HUDEP-2 (cell line): ENCODE results near the gene B2M.
"Not testable (repeated sequence)": the region's sequence is repeated elsewhere in the genome, so short reads cannot be mapped to it uniquely, and the experiment has no call there.

Experiments
- DNase-seq, 76 experiments: peaks; one replicate each; lab custom pipeline; 2025; ENCODE audit not compliant: unreplicated experiment in 76 of 76; lab: John Stamatoyannopoulos, UW

The B2M gene

DNA sequence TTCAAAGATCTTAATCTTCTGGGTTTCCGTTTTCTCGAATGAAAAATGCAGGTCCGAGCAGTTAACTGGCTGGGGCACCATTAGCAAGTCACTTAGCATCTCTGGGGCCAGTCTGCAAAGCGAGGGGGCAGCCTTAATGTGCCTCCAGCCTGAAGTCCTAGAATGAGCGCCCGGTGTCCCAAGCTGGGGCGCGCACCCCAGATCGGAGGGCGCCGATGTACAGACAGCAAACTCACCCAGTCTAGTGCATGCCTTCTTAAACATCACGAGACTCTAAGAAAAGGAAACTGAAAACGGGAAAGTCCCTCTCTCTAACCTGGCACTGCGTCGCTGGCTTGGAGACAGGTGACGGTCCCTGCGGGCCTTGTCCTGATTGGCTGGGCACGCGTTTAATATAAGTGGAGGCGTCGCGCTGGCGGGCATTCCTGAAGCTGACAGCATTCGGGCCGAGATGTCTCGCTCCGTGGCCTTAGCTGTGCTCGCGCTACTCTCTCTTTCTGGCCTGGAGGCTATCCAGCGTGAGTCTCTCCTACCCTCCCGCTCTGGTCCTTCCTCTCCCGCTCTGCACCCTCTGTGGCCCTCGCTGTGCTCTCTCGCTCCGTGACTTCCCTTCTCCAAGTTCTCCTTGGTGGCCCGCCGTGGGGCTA lies at the start of gene B2M, which contains the start of gene PATL2:
Gene B2M (plus strand): TSS at position 422 of the 647 bp plus-strand sequence. CDS start 30 bp downstream, at position 452.
Gene PATL2 (minus strand): TSS at position 228 of the 647 bp plus-strand sequence. CDS start 34,833 bp downstream, outside the sequence.
- peak; percentile 27 to 97 (median 91) for DNase-seq

- DNase-seq: no peak
Measured at GRCh38 chr15:44661576-44661975, 49.7 kb upstream of the B2M start.

DNA sequence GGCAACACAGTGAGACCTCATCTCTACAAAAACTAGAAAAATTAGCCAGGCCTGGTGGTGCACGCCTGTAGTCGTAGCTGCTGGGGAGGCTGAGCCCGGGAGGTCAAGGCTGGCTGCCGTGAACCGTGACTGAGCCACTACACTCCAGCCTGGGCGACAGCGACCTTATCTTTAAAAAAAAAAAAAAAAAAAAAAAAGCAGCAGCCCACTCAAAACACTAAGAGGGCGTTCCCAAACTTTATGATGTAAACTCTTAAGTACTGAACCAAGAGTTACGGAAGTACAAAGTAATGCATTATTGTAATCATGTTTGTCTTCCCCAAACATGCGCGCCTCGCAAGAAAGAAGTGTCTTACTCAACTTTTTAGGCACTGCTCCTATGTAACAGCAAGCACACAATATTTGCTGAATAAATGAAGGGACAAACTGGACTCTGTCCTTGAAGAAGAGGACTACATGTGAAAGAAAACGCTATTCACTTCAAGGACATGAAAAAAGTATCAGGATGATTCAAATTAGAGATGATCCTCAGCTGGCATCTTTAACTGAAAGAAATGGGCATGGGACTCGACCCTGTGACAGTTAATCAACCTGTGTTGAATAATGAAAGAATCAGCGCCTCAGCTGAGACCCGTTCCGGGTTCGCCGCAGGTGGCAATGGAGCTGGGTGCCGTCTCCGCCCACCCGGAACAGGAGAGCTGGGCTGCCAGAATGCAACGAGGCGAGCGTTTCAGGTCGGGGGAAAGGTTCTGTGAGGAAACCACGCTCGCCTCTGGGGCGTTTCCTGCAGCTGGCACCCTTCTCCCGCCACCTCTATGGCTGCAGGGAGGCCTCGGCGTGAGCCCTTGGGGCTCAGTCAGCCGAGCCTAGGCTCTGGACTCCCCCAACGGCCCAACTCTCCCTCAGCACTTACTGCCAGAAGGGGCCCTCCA lies 48.6 kb upstream of the B2M start:
- DNase-seq: peak in 67 of 76 experiments; percentile 11 to 69 (median 49)

- DNase-seq: peak; percentile 38 to 98 (median 95)
Measured at GRCh38 chr15:44663410-44664308, 47.7 kb upstream of the B2M start, which contains the start of gene SPG11. Gene SPG11, minus strand, starts transcription at chr15:44663662. Its CDS starts 15 bp downstream, at chr15:44663647.

DNA sequence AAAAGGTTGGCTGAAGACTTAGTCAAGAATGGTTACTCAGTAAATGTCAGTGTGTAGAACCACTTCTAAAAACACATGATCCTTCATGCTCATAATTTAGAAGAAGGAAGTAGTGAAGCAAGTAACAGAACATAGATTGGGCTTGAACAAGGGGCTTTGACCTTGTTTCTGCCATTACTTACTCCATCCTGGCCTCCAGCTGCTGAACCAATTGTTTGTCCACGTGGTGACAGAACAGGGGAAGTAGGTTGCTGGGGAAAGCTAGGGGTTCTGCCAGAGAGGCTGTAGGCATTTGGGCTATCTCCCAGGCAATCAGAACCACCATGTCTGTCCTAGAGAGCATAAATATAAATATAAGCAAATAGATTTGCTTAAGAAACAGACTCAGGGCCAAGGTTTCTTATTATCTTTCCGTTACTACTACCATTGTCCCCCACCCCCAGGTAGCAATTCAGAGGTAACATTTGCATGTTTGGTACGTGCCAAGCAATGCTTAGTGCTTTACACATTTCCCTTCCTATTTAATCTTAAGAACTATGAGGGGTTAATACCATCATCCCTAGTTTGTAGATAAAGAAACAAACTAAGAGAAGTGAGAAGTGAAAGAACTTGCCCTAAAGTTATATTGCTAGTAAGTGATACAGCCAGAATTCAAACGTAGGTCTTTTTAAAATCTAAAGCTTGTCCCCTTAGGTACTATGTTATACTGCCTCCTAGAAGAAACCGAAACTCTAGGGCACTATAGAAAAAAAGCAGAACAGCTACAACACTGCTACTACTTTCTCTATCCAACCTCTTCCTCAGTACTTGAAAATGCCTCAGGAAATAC lies 44.9 kb upstream of the B2M start:
- DNase-seq: no peak

DNA sequence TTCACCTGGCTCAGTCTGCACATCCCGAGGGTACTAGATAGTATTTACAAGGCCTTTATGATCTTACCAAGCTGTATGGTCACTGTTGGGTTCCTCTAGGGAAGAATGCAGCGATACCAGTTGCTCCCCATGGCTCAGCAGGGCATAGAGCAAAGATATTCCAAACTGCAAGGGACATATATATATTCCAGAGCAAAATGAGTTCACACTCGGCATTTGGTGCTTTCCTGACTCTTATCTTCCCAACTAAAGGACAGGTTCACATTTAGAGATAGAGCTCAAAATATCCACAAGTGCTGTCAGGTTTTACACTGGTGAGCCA lies 44.3 kb upstream of the B2M start:
- DNase-seq: no peak

- DNase-seq: no peak
Measured at GRCh38 chr15:44668921-44669320, 42.4 kb upstream of the B2M start.

- DNase-seq: no peak
Measured at GRCh38 chr15:44670087-44670950, 41.0 kb upstream of the B2M start.

DNA sequence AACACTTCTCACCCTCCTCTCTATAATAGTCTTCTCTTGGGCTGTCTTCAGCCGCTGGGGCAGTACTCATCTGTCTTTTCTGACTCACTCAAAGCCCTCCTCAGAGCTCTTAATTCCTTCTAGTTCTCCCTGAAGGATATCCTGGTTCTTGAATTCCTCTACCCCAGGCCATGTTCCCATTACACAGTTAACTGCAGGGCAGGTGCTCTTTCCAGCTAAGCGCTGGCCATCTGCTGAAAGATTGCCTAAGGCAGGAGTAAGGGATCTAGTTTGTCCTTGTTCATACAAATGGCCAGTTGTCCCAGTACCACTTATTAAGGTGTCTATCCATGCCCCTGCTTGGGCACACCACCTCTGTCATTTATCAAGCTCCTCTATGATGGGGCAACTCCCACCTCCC lies 37.7 kb upstream of the B2M start:
- DNase-seq: no peak

DNA sequence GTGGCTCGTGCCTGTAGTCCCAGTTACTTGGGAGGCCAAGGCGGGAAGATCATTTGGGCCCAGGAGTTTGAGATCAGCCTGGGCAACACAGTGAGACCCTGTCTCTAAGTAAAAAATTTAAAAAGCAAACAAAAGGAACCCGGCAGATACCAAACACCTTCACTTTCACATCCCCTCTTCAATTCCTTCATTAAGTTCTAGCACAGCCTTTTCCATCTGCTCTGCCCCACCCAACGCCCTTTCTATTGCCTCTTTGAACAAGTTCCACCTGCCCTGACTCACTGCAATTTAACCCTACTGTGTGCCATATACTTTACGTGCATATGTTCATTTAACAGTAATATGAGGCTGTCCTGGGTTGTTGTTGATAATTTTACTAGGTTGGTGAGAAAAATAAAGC lies 35.4 kb upstream of the B2M start:
- no peak for DNase-seq

GRCh38 chr15:44676676-44677075 lies 34.6 kb upstream of the B2M start:
- no peak for DNase-seq

- DNase-seq: no peak
Measured at GRCh38 chr15:44682211-44682610, 29.1 kb upstream of the B2M start.

DNA sequence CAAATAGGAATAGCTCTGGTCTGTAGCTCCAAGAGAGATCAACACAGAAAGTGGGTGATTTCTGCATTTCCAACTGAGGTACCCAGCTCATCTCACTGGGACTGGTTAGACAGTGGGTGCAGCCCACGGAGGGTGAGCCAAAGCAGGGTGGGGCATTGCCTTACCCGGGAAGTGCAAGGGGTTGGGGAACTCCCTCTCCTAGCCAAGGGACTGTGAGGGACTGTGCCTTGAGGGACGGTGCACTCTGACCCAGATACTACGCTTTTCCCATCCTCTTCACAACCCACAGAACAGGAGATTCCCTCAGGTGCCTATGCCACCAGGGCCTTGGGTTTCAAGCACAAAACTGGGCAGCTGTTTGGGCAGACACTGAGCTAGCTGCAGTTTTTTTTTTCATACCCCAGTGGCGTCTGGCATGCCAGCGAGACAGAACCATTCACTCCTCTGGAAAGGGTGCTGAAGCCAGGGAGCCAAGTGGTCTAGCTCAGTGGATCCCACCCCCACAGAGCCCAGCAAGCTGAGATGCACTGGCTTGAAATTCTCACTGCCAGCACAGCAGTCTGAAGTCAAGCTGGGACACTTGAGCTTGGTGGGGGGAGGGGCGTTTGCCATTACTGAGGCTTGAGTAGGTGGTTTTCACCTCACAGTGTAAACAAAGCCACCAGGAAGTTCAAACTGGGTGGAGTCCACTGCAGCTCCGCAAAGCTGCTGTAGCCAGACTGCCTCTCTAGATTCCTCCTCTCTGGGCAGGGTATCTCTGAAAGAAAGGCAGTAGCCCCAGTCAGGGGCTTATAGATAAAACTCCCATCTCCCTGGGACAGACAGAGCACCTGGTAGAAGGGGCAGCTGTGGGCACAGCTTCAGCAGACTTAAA lies 28.3 kb upstream of the B2M start:
- peak in 6 of 76 experiments; percentile 5 to 27 (median 12) for DNase-seq

DNA sequence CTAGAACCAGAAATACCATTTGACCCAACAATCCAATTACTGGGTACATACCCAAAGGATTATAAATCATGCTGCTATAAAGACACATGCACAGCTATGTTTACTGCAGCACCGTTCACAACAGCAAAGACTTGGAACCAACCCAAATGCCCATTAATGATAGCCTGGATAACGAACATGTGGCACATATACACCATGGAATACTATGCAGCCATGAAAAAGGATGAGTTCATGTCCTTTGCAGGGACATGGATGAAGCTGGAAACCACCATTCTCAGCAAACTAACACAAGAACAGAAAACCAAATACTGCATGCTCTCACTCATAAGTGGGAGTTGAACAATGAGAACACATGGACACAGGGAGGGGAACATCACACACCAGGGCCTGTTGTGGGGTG lies 22.0 kb upstream of the B2M start:
- not testable (repeated sequence) for DNase-seq

DNA sequence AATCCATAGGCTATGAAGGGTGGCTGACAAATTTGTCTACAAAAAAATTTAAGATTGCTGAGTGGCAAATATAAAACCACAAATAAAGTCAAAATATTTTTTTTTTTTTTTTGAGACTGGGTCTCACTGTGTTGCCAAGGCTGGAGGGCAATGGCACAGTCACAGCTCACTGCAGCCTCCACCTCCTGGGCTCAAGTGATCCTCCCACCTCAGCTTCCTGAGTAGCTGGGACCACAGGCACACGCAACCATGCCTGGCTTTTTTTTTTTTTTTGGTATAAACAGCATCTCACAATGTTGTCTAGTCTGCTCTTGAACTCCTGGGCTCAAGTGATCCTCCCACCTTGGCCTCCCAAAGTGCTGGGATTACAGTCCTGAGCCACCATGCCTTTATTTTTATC lies 21.1 kb upstream of the B2M start:
- not testable (repeated sequence) for DNase-seq

- DNase-seq: no peak
Measured at GRCh38 chr15:44692659-44693058, 18.7 kb upstream of the B2M start.

- no peak for DNase-seq
Measured at GRCh38 chr15:44694416-44694815, 16.9 kb upstream of the B2M start.

DNA sequence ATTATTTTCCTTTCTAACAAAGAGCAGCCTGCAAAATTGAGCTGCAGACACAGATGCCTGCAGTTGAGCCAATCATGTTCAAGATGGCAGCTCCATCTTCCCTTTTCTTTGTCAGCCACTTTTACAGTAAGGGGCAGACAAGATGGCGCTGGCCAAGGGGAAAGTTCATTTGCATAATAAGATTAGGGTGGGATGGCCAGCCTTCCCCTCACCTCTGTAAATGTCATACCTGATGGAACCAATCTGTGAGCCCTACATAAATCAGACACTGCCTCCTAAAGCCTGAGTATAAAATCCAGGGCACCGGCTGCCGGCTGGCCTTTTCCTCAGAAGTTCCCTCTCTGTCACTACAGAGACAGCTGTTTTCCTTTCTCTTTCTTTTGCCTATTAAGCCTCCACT lies 16.0 kb upstream of the B2M start:
- DNase-seq: no peak
